Measurements from ENCODE around the gene KRTAP4-5.
"Not testable (repeated sequence)": the region's sequence is repeated elsewhere in the genome, so short reads cannot be mapped to it uniquely, and the experiment has no call there.

Gene KRTAP4-5

GRCh38 chr17:41149652-41149985 lies at the start of gene KRTAP4-5:
Gene KRTAP4-5 (minus strand): TSS chr17:41149825. CDS start chr17:41149767, 58 bp downstream.
- DNase-seq, result no peak

- no peak for DNase-seq
These were observed 46.4 kb upstream of the KRTAP4-5 start for GRCh38 chr17:41196068-41196467.

- no peak for DNase-seq
These were observed 40.7 kb upstream of the KRTAP4-5 start for GRCh38 chr17:41190328-41190727.

- DNase-seq, result not testable (repeated sequence)
These were observed 40.3 kb upstream of the KRTAP4-5 start, which contains the start of gene KRTAP9-1 for GRCh38 chr17:41189837-41190318. Gene KRTAP9-1 (plus strand): TSS chr17:41189887. CDS start chr17:41189887, 0 bp downstream.

- no peak for DNase-seq
These were observed 37.2 kb upstream of the KRTAP4-5 start for GRCh38 chr17:41186872-41187271.

- DNase-seq, result no peak
These were observed 35.4 kb upstream of the KRTAP4-5 start for GRCh38 chr17:41185001-41185400.

GRCh38 chr17:41184480-41184961 lies 34.9 kb upstream of the KRTAP4-5 start, which contains the start of gene KRTAP4-1:
Gene KRTAP4-1 (minus strand): TSS chr17:41184911. CDS start chr17:41184854, 57 bp downstream.
- no peak for DNase-seq

GRCh38 chr17:41178843-41179616 lies 29.4 kb upstream of the KRTAP4-5 start:
- no peak for DNase-seq

GRCh38 chr17:41178341-41178740 lies 28.7 kb upstream of the KRTAP4-5 start:
- no peak for DNase-seq

GRCh38 chr17:41177727-41178271 lies 28.2 kb upstream of the KRTAP4-5 start, which contains the start of gene KRTAP4-2:
Gene KRTAP4-2 (minus strand): TSS chr17:41178221. CDS start chr17:41178164, 57 bp downstream.
- no peak for DNase-seq

- no peak for DNase-seq
These were observed 27.2 kb upstream of the KRTAP4-5 start for GRCh38 chr17:41176744-41177387.

- DNase-seq, result no peak
These were observed 22.3 kb upstream of the KRTAP4-5 start for GRCh38 chr17:41171886-41172285.

GRCh38 chr17:41168121-41168520 lies 18.5 kb upstream of the KRTAP4-5 start, which contains the start of gene KRTAP4-3:
Gene KRTAP4-3 (minus strand): TSS chr17:41168221. CDS start chr17:41168172, 49 bp downstream.
- no peak for DNase-seq

GRCh38 chr17:41167561-41167960 lies 17.9 kb upstream of the KRTAP4-5 start:
- no peak for DNase-seq

GRCh38 chr17:41163828-41164227 lies 14.2 kb upstream of the KRTAP4-5 start:
- DNase-seq, result no peak

- no peak for DNase-seq
These were observed 11.0 kb upstream of the KRTAP4-5 start, which contains the start of gene KRTAP4-4 for GRCh38 chr17:41160648-41161047. Gene KRTAP4-4 (minus strand): TSS chr17:41160748. CDS start chr17:41160691, 57 bp downstream.

GRCh38 chr17:41160190-41160589 lies 10.6 kb upstream of the KRTAP4-5 start:
- DNase-seq, result not testable (repeated sequence)

- DNase-seq, result no peak
These were observed 4.2 kb upstream of the KRTAP4-5 start for GRCh38 chr17:41153856-41154255.

GRCh38 chr17:41151525-41151924 lies 1.9 kb upstream of the KRTAP4-5 start:
- no peak for DNase-seq

- DNase-seq, result no peak
These were observed 401 bp upstream of the KRTAP4-5 start for GRCh38 chr17:41150026-41150425.

- not testable (repeated sequence) for DNase-seq
These were observed 514 bp downstream of the KRTAP4-5 start for GRCh38 chr17:41148971-41149651.

GRCh38 chr17:41147531-41148204 lies 2.0 kb downstream of the KRTAP4-5 start:
- no peak for DNase-seq
